Skeletal muscle satellite cell (primary cell): ENCODE measurements around the gene CGN.
A peak's percentile ranks its signal among the peaks of the same experiment; 100 is the strongest.

ENCODE experiments used
- H3K27me3 ChIP-seq: 2 replicates; pipeline ENCODE4 v1.7.0; 2013; ENCODE audit warnings: low read length; ENCODE audit not compliant: control insufficient read depth, insufficient read depth
- H3K36me3 ChIP-seq: 2 replicates; pipeline ENCODE4 v1.7.0; 2013; ENCODE audit warnings: mild to moderate bottlenecking, control low read depth, low read length; ENCODE audit not compliant: insufficient read depth
- H3K4me1 ChIP-seq: 2 replicates; pipeline ENCODE4 v1.7.0; 2013; ENCODE audit warnings: low read length; ENCODE audit not compliant: control insufficient read depth, insufficient read depth
- H3K4me2 ChIP-seq: 2 replicates; pipeline ENCODE4 v1.7.0; 2013; ENCODE audit warnings: mild to moderate bottlenecking, low read length
- H3K4me3 ChIP-seq: 2 replicates; pipeline ENCODE4 v1.7.0; 2013; ENCODE audit warnings: low read length
- H3K9ac ChIP-seq: 2 replicates; pipeline ENCODE4 v1.7.0; 2013; ENCODE audit warnings: mild to moderate bottlenecking, low read depth, low read length, moderate library complexity
- H3K9me3 ChIP-seq: replicated peaks from 2 replicates; pipeline ENCODE4 v1.7.0; 2013; ENCODE audit warnings: mild to moderate bottlenecking, control low read depth, low read length

Gene CGN

GRCh38 chr1:151541752-151542151, 30.6 kb downstream of the CGN start:
- Histone ChIP-seq H3K4me2 (peak overlapping the region; percentile 87), H3K9ac (peak overlapping the region; percentile 91), H3K4me3 (peak overlapping the region; percentile 91), H3K4me1 (peaks cover 48% of the 10 kb centered on the region), H3K36me3 (no peaks in the 10 kb centered on the region), H3K27me3 (no peaks in the 10 kb centered on the region), H3K9me3 (no peaks in the 10 kb centered on the region)

GRCh38 chr1:151542710-151543129, 31.5 kb downstream of the CGN start:
- Histone ChIP-seq H3K4me3 (peak overlapping the region; percentile 39), H3K9me3 (no peaks in the 10 kb centered on the region), H3K4me1 (peaks cover 49% of the 10 kb centered on the region), H3K36me3 (no peaks in the 10 kb centered on the region), H3K27me3 (no peaks in the 10 kb centered on the region), H3K4me2 (peak overlapping the region; percentile 87), H3K9ac (peak overlapping the region; percentile 91)

GRCh38 chr1:151545542-151545941, 34.4 kb downstream of the CGN start:
- Histone ChIP-seq H3K36me3 (no peaks in the 10 kb centered on the region), H3K27me3 (no peaks in the 10 kb centered on the region), H3K9ac (no peak overlapping the region), H3K4me1 (peaks cover 54% of the 10 kb centered on the region), H3K9me3 (no peaks in the 10 kb centered on the region), H3K4me2 (no peak overlapping the region), H3K4me3 (no peak overlapping the region)

- Histone ChIP-seq H3K4me1 (peaks cover 52% of the 10 kb centered on the region), H3K27me3 (no peaks in the 10 kb centered on the region), H3K4me3 (no peak overlapping the region), H3K36me3 (no peaks in the 10 kb centered on the region), H3K9me3 (no peaks in the 10 kb centered on the region), H3K9ac (peak overlapping the region; percentile 9), H3K4me2 (peak overlapping the region; percentile 62)
Observed at GRCh38 chr1:151546011-151546925, 35.1 kb downstream of the CGN start.

- Histone ChIP-seq H3K4me2 (peak overlapping the region; percentile 62), H3K4me3 (peak overlapping the region; percentile 8), H3K4me1 (peaks cover 42% of the 10 kb centered on the region), H3K36me3 (no peaks in the 10 kb centered on the region), H3K27me3 (no peaks in the 10 kb centered on the region), H3K9ac (peak overlapping the region; percentile 3), H3K9me3 (no peaks in the 10 kb centered on the region)
Observed at GRCh38 chr1:151547119-151547899, 36.1 kb downstream of the CGN start.

- Histone ChIP-seq H3K4me2 (peak overlapping the region; percentile 62), H3K9me3 (no peaks in the 10 kb centered on the region), H3K4me1 (peaks cover 37% of the 10 kb centered on the region), H3K4me3 (no peak overlapping the region), H3K9ac (peak overlapping the region; percentile 3), H3K36me3 (no peaks in the 10 kb centered on the region), H3K27me3 (no peaks in the 10 kb centered on the region)
Observed at GRCh38 chr1:151547900-151548230, 36.7 kb downstream of the CGN start.

- H3K4me3 ChIP-seq = no peak overlapping the region
- H3K4me2 ChIP-seq = peak overlapping the region; percentile 60
- no peaks in the 10 kb centered on the region for H3K27me3 ChIP-seq
- no peak overlapping the region for H3K9ac ChIP-seq
- H3K36me3 ChIP-seq = no peaks in the 10 kb centered on the region
- H3K4me1 ChIP-seq = peaks cover 35% of the 10 kb centered on the region
- H3K9me3 ChIP-seq = no peaks in the 10 kb centered on the region
Observed at GRCh38 chr1:151549199-151549598, 38.0 kb downstream of the CGN start.

- Histone ChIP-seq H3K4me2 (no peak overlapping the region), H3K36me3 (peaks cover 4% of the 10 kb centered on the region), H3K9ac (no peak overlapping the region), H3K4me1 (peaks cover 15% of the 10 kb centered on the region), H3K27me3 (no peaks in the 10 kb centered on the region), H3K4me3 (no peak overlapping the region), H3K9me3 (no peaks in the 10 kb centered on the region)
Observed at GRCh38 chr1:151553659-151554058, 42.5 kb downstream of the CGN start.

GRCh38 chr1:151556052-151556451, 44.9 kb downstream of the CGN start:
- no peak overlapping the region for H3K9ac ChIP-seq

GRCh38 chr1:151562661-151563060, 51.5 kb downstream of the CGN start:
- Histone ChIP-seq H3K27me3 (no peaks in the 10 kb centered on the region), H3K9ac (no peak overlapping the region), H3K4me3 (no peak overlapping the region), H3K4me1 (peaks cover 3% of the 10 kb centered on the region), H3K9me3 (no peaks in the 10 kb centered on the region), H3K36me3 (peaks cover 34% of the 10 kb centered on the region), H3K4me2 (no peak overlapping the region)

More at GRCh38 chr1:151556052-151556451, 44.9 kb downstream of the CGN start:
- Histone ChIP-seq H3K36me3 (peaks cover 4% of the 10 kb centered on the region), H3K27me3 (no peaks in the 10 kb centered on the region), H3K9me3 (no peaks in the 10 kb centered on the region), H3K4me1 (peaks cover 9% of the 10 kb centered on the region), H3K4me3 (no peak overlapping the region), H3K4me2 (no peak overlapping the region)

- no peaks in the 10 kb centered on the region for H3K27me3 ChIP-seq
- H3K36me3 ChIP-seq = peaks cover 31% of the 10 kb centered on the region
- H3K4me1 ChIP-seq = peaks cover 3% of the 10 kb centered on the region
- no peaks in the 10 kb centered on the region for H3K9me3 ChIP-seq
- H3K9ac ChIP-seq = no peak overlapping the region
- H3K4me3 ChIP-seq = no peak overlapping the region
- no peak overlapping the region for H3K4me2 ChIP-seq
Observed at GRCh38 chr1:151563376-151563775, 52.2 kb downstream of the CGN start.
